Measurements from ENCODE around the gene SUSD4. TPM values are rescaled to one million over a fixed set of nuclear protein-coding genes. Genes with fewer than 3 reads are reported as not detected.

SUSD4 gene, protein sequence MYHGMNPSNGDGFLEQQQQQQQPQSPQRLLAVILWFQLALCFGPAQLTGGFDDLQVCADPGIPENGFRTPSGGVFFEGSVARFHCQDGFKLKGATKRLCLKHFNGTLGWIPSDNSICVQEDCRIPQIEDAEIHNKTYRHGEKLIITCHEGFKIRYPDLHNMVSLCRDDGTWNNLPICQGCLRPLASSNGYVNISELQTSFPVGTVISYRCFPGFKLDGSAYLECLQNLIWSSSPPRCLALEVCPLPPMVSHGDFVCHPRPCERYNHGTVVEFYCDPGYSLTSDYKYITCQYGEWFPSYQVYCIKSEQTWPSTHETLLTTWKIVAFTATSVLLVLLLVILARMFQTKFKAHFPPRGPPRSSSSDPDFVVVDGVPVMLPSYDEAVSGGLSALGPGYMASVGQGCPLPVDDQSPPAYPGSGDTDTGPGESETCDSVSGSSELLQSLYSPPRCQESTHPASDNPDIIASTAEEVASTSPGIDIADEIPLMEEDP
- total RNA-seq, result 10 to 100 TPM in 2 of 5 donors, 1 to 10 TPM in 3; 1.3 to 16.7 (median 6.4) TPM
- 8.3 TPM for total RNA-seq (2013)
- total RNA-seq, result 0.53 to 22.7 (median 5.5) reads per million in 29 experiments

DNA sequence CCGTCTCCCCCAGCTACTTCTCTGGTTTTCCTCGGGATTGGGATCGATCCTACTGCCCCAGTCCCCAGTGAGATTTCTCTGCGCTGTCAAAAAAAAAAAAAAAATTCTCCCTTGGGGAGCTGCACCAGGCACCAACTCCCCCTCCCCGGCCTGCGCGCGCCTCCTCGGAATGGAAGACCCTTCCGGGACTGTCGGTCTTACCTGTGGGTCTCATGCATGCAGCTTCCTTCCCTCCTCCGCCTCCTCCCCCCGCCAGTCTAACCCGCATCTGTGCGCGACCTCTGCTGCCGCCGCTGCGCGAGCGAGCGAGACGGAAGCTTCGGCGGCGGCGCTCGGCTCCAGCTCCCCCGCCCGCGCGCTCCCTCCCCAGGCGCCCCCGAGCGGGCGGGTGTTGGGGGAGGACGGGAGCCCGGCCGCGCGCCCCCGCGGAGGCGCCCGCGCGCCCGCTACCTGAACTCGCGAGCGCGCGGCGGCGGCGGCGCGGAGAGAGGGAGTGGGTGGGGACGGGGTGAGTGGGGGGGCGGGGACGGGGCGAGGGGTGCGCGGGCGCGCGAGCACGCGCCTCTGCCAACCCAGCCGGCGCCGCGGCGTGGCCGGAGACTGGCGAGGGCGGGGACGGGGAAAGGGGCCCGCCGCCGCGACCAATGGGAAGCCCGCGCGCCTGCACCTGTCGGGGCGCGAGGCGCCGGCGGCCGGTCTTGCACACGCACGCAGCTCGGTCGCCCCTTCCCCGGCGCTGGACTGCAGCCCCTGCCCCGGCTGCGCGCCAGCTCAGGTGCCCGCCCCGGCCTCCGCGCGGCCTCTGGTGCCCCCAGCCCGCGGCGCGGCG is at the start of gene SUSD4:
TSS of gene SUSD4 (minus strand) at position 321 of the 829 bp plus-strand sequence. CDS start 751 bp downstream, outside the sequence.
- Mint-ChIP-seq H3K36me3 (no peaks in the 10 kb centered on the region), H3K4me1 (peaks cover 14 to 29% (median 21%) of the 10 kb centered on the region in 3 donors), H3K27me3 (peaks cover 0 to 4% of the 10 kb centered on the region in 2 donors), H3K27ac (peak within 1 kb of the TSS; percentile 34 to 69), H3K4me3 (peak within 1 kb of the TSS; percentile 85 to 91 (median 90)), H3K9me3 (no peaks in the 10 kb centered on the region)
- CTCF ChIA-PET, result interaction anchor here (0.6 to 1.8 kb wide), 7 partner anchors 15 to 231 kb away, joined by 3 to 14 read pairs (median 4); no protein-coding TSS in a partner anchor
- Histone ChIP-seq H3K36me3 (ENCODE audit: control insufficient read depth in 2 of 2, extremely low read depth in 1 of 2, insufficient read depth in 1 of 2, low read length in 1 of 2) (no peaks in the 10 kb centered on the region), H3K9me3 (no peaks in the 10 kb centered on the region), H3K27me3 (replicated peaks in 1 of 2; ENCODE audit: control insufficient read depth in 2 of 2, extremely low read depth in 1 of 2, insufficient read depth in 2 of 2, low read length in 1 of 2) (peaks cover 0 to 20% of the 10 kb centered on the region in 2 experiments), H3K4me3 (ENCODE audit: control insufficient read depth in 1 of 2, extremely low read depth in 1 of 2, low read length in 1 of 2) (peak within 1 kb of the TSS; percentile 70 to 80), H3K27ac (ENCODE audit: low read length) (no peak within 1 kb of the TSS), H3K4me1 (ENCODE audit: control insufficient read depth in 1 of 2, extremely low read depth in 1 of 2, insufficient read depth in 2 of 2, low read length in 2 of 2) (peaks cover 13 to 24% of the 10 kb centered on the region in 2 experiments)
- WGBS (ENCODE audit: insufficient coverage), result under 1% methylated on average over 95 of the region's 111 CpGs
- POLR2A ChIA-PET, result interaction anchor here (0.5 to 1.1 kb wide), 4 partner anchors 12 to 430 kb away, joined by 3 to 7 read pairs (median 3); no protein-coding TSS in a partner anchor
- DNase-seq (peak; percentile 44 to 86 (median 69)), ATAC-seq (replicated peaks in 1 of 4) (peak; percentile 86 to 91 (median 86))

DNA sequence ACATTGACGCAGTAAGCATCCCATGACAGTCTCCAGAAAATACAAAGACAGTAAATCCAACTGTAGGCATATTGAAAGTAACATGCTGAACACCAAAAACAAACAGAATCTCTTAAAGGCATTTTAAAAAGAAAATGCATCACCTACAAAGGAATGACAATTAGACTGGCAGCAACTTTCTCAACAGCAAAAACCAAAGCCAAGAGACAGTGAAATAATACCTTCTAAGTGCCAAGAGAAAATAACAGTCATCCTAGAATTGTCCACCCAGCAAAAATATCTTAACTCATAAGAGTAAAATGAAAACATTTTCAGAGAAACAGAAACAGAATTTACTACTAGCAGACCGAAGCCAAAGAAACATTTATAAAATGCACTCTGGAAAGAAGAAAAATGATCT is 49.2 kb upstream of the SUSD4 start:
- no peaks in the 10 kb centered on the region for H3K4me1 Mint-ChIP-seq
- Histone ChIP-seq H3K27me3 (replicated peaks in 1 of 2; ENCODE audit: control insufficient read depth in 2 of 2, extremely low read depth in 1 of 2, insufficient read depth in 2 of 2, low read length in 1 of 2) (no peaks in the 10 kb centered on the region), H3K27ac (ENCODE audit: low read length) (no peak overlapping the region), H3K36me3 (ENCODE audit: control insufficient read depth in 2 of 2, extremely low read depth in 1 of 2, insufficient read depth in 1 of 2, low read length in 1 of 2) (no peaks in the 10 kb centered on the region), H3K4me3 (ENCODE audit: control insufficient read depth in 1 of 2, extremely low read depth in 1 of 2, low read length in 1 of 2) (no peak overlapping the region), H3K9me3 (no peaks in the 10 kb centered on the region), H3K4me1 (ENCODE audit: control insufficient read depth in 1 of 2, extremely low read depth in 1 of 2, insufficient read depth in 2 of 2, low read length in 2 of 2) (peaks cover 0 to 2% of the 10 kb centered on the region in 2 experiments)
- no peak overlapping the region for H3K4me3 Mint-ChIP-seq
- H3K27ac Mint-ChIP-seq, result no peak overlapping the region
- DNase-seq (no peak), ATAC-seq (replicated peaks in 1 of 4) (no peak)
- POLR2A ChIA-PET, result no interaction called here
- H3K9me3 Mint-ChIP-seq, result no peaks in the 10 kb centered on the region
- WGBS (ENCODE audit: insufficient coverage), result no CpG with 5 or more reads among the region's 2 CpGs
- CTCF ChIA-PET, result no interaction called here
- H3K36me3 Mint-ChIP-seq, result no peaks in the 10 kb centered on the region
- H3K27me3 Mint-ChIP-seq, result no peaks in the 10 kb centered on the region

DNA sequence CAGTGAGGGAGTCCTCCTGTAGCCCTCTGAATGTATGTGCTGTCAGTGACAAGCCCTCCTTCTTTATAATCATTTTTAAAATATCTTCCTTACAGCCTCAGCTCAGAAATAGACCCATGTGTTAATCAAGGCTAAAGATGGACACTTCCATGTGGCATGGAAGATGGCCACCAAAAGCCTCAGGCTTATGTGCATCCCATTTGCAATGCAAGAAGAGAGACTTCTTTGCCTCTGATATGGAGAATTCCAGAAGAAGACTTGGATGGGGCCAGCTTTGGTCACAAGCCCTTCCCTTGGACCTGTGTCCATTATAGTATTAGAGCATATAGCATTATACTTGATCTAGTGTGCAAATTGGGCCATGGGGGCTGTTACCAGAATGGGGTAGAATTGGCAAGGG is 47.7 kb upstream of the SUSD4 start:
- DNase-seq (no peak), ATAC-seq (replicated peaks in 1 of 4) (no peak)
- H3K4me3 Mint-ChIP-seq, result no peak overlapping the region
- H3K4me1 Mint-ChIP-seq, result peaks cover 0 to under 1% (median 0%) of the 10 kb centered on the region in 3 donors
- no peaks in the 10 kb centered on the region for H3K9me3 Mint-ChIP-seq
- H3K36me3 Mint-ChIP-seq, result no peaks in the 10 kb centered on the region
- no peak overlapping the region for H3K4me3 ChIP-seq (ENCODE audit: control insufficient read depth in 1 of 2, extremely low read depth in 1 of 2, low read length in 1 of 2)
- ChIA-PET CTCF (interaction anchor here in 1 of 2 donors (0.7 kb wide), 1 partner anchor 9 kb away, joined by 3 read pairs; no protein-coding TSS in a partner anchor), POLR2A (no interaction called here)
- no peak overlapping the region for H3K27ac ChIP-seq (ENCODE audit: low read length)
- no peaks in the 10 kb centered on the region for H3K27me3 ChIP-seq (replicated peaks in 1 of 2; ENCODE audit: control insufficient read depth in 2 of 2, extremely low read depth in 1 of 2, insufficient read depth in 2 of 2, low read length in 1 of 2)
- H3K9me3 ChIP-seq, result no peaks in the 10 kb centered on the region
- H3K27ac Mint-ChIP-seq, result no peak overlapping the region
- H3K27me3 Mint-ChIP-seq, result peaks cover 0 to 1% of the 10 kb centered on the region in 2 donors
- H3K36me3 ChIP-seq (ENCODE audit: control insufficient read depth in 2 of 2, extremely low read depth in 1 of 2, insufficient read depth in 1 of 2, low read length in 1 of 2), result no peaks in the 10 kb centered on the region
- H3K4me1 ChIP-seq (ENCODE audit: control insufficient read depth in 1 of 2, extremely low read depth in 1 of 2, insufficient read depth in 2 of 2, low read length in 2 of 2), result no peaks in the 10 kb centered on the region

- H3K27ac Mint-ChIP-seq, result no peak overlapping the region
- WGBS (ENCODE audit: insufficient coverage), result 13% methylated on average over 2 of the region's 2 CpGs
Observed at GRCh38 chr1:223411309-223411708, 47.3 kb upstream of the SUSD4 start.

DNA sequence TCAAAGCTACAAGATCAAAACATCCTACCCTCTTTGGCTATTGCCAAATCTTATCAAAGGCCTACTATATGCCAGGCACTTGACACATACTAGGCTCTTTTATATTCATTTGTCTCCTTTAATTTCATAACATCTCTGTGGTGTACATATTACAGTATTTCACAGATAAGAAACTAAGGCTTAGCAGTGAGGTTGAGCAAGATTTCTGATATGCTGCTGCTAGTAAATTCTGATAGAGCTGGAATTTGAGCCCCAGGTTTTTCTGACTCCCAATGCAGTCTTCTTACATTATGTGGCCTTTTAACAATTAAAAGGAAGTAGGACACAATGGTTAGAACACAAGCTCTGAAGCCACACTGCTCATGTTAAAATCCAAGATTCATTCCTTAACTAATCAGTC is 46.1 kb upstream of the SUSD4 start:
- Mint-ChIP-seq H3K27me3 (peaks cover 2 to 8% of the 10 kb centered on the region in 2 donors), H3K4me3 (no peak overlapping the region), H3K27ac (no peak overlapping the region), H3K9me3 (no peaks in the 10 kb centered on the region), H3K4me1 (peaks cover 6 to 16% (median 9%) of the 10 kb centered on the region in 3 donors), H3K36me3 (no peaks in the 10 kb centered on the region)
- CTCF ChIA-PET, result interaction anchor here in 1 of 2 donors (1.2 kb wide), 1 partner anchor 19 kb away, joined by 4 read pairs; no protein-coding TSS in a partner anchor
- no peak overlapping the region for H3K27ac ChIP-seq (ENCODE audit: low read length)
- no peak overlapping the region for H3K4me3 ChIP-seq (ENCODE audit: control insufficient read depth in 1 of 2, extremely low read depth in 1 of 2, low read length in 1 of 2)
- H3K9me3 ChIP-seq, result no peaks in the 10 kb centered on the region
- no peaks in the 10 kb centered on the region for H3K27me3 ChIP-seq (replicated peaks in 1 of 2; ENCODE audit: control insufficient read depth in 2 of 2, extremely low read depth in 1 of 2, insufficient read depth in 2 of 2, low read length in 1 of 2)
- H3K4me1 ChIP-seq (ENCODE audit: control insufficient read depth in 1 of 2, extremely low read depth in 1 of 2, insufficient read depth in 2 of 2, low read length in 2 of 2), result peaks cover 0 to 6% of the 10 kb centered on the region in 2 experiments
- DNase-seq (no peak), ATAC-seq (replicated peaks in 1 of 4) (no peak)
- POLR2A ChIA-PET, result no interaction called here
- H3K36me3 ChIP-seq (ENCODE audit: control insufficient read depth in 2 of 2, extremely low read depth in 1 of 2, insufficient read depth in 1 of 2, low read length in 1 of 2), result no peaks in the 10 kb centered on the region

More at GRCh38 chr1:223411309-223411708, 47.3 kb upstream of the SUSD4 start:
- DNase-seq (no peak), ATAC-seq (replicated peaks in 1 of 4) (no peak)
- Mint-ChIP-seq H3K27me3 (peaks cover 0 to 5% of the 10 kb centered on the region in 2 donors), H3K9me3 (no peaks in the 10 kb centered on the region), H3K4me1 (peaks cover 0 to 4% (median 0%) of the 10 kb centered on the region in 3 donors), H3K36me3 (no peaks in the 10 kb centered on the region), H3K4me3 (no peak overlapping the region)
- POLR2A ChIA-PET, result no interaction called here
- Histone ChIP-seq H3K27ac (ENCODE audit: low read length) (no peak overlapping the region), H3K9me3 (no peaks in the 10 kb centered on the region), H3K4me3 (ENCODE audit: control insufficient read depth in 1 of 2, extremely low read depth in 1 of 2, low read length in 1 of 2) (no peak overlapping the region), H3K36me3 (ENCODE audit: control insufficient read depth in 2 of 2, extremely low read depth in 1 of 2, insufficient read depth in 1 of 2, low read length in 1 of 2) (no peaks in the 10 kb centered on the region), H3K27me3 (replicated peaks in 1 of 2; ENCODE audit: control insufficient read depth in 2 of 2, extremely low read depth in 1 of 2, insufficient read depth in 2 of 2, low read length in 1 of 2) (no peaks in the 10 kb centered on the region), H3K4me1 (ENCODE audit: control insufficient read depth in 1 of 2, extremely low read depth in 1 of 2, insufficient read depth in 2 of 2, low read length in 2 of 2) (no peaks in the 10 kb centered on the region)
- CTCF ChIA-PET, result no interaction called here

GRCh38 chr1:223405507-223405906 is 41.5 kb upstream of the SUSD4 start:
- peak in 2 of 35 experiments; percentile 3 to 25 for DNase-seq
- Mint-ChIP-seq H3K4me1 (peaks cover 13 to 46% (median 24%) of the 10 kb centered on the region in 3 donors), H3K4me3 (peak overlapping the region in 1 of 3 donors; percentile 18), H3K9me3 (peaks cover 0 to 8% (median 0%) of the 10 kb centered on the region in 3 donors), H3K36me3 (no peaks in the 10 kb centered on the region), H3K27me3 (peaks cover 3 to 11% of the 10 kb centered on the region in 2 donors), H3K27ac (peak overlapping the region in 1 of 2 donors; percentile 62)
- H3K27ac ChIP-seq (ENCODE audit: low read length), result no peak overlapping the region
- ATAC-seq (replicated peaks in 1 of 4), result peak; percentile 44 to 88 (median 58)
- H3K4me1 ChIP-seq (ENCODE audit: control insufficient read depth in 1 of 2, extremely low read depth in 1 of 2, insufficient read depth in 2 of 2, low read length in 2 of 2), result peaks cover 0 to 8% of the 10 kb centered on the region in 2 experiments
- ChIA-PET CTCF (no interaction called here), POLR2A (interaction anchor here in 1 of 2 donors (0.6 kb wide), 1 partner anchor 11 kb away, joined by 5 read pairs; no protein-coding TSS in a partner anchor)
- no CpG with 5 or more reads among the region's 3 CpGs for WGBS (ENCODE audit: insufficient coverage)
- H3K4me3 ChIP-seq (ENCODE audit: control insufficient read depth in 1 of 2, extremely low read depth in 1 of 2, low read length in 1 of 2), result no peak overlapping the region
- H3K36me3 ChIP-seq (ENCODE audit: control insufficient read depth in 2 of 2, extremely low read depth in 1 of 2, insufficient read depth in 1 of 2, low read length in 1 of 2), result no peaks in the 10 kb centered on the region
- peaks cover 0 to 5% of the 10 kb centered on the region in 2 experiments for H3K27me3 ChIP-seq (replicated peaks in 1 of 2; ENCODE audit: control insufficient read depth in 2 of 2, extremely low read depth in 1 of 2, insufficient read depth in 2 of 2, low read length in 1 of 2)
- H3K9me3 ChIP-seq, result no peaks in the 10 kb centered on the region
